Measurements from ENCODE around the gene STK10. TPM values are rescaled to one million over a fixed set of nuclear protein-coding genes. Genes with fewer than 3 reads are reported as not detected.

STK10 gene
- total RNA-seq, 1 donor from 2014 or later = 105 TPM

DNA sequence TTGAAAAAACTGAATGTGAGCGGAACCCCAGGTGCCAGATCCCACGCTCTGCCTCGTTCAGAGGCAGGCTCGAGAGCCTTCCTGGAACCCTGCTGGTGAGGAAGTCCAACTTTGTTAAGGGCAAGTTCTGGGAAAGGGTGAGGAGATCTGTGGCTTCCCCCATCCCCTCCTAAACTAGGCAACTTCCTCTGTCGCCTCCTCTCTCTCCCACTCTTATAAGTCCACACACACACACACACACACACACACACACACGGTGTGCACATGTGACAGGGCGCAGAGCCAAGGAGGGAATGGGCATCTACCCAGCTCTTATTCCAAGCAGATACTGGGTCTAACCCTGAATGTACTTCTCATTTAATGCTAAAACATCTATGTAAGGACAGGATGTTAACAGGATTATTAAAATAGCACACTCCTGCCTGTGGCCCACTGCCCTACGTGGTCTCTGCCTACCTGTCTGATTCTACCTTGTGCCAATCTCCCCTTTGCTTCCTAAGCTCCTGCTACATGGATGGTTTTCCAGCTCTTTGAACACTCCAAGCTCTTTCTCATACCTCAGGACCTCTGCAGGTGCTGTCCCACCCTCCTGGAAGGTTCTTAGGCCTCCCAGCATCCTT, 109.2 kb downstream of the STK10 start:
- DNase-seq (ENCODE audit: low spot score) = no peak
- H3K9me3 Mint-ChIP-seq = no peaks in the 10 kb centered on the region
- no peak overlapping the region for H3K4me3 Mint-ChIP-seq (ENCODE audit: low read depth)
- peaks cover 81% of the 10 kb centered on the region for H3K36me3 Mint-ChIP-seq (ENCODE audit: low read depth)
- no peaks in the 10 kb centered on the region for H3K27me3 Mint-ChIP-seq (ENCODE audit: low read depth)
- peak overlapping the region; percentile 73 for H3K27ac Mint-ChIP-seq
- peaks cover 13% of the 10 kb centered on the region for H3K4me1 Mint-ChIP-seq (ENCODE audit: low read depth)
- intact Hi-C loops (cut with micrococcal nuclease) = no loop called here

GRCh38 chr5:172077664-172078425, 110.2 kb downstream of the STK10 start:
- no peak for DNase-seq (ENCODE audit: low spot score)
- Mint-ChIP-seq H3K9me3 (no peaks in the 10 kb centered on the region), H3K4me1 (ENCODE audit: low read depth) (peaks cover 13% of the 10 kb centered on the region), H3K36me3 (ENCODE audit: low read depth) (peaks cover 78% of the 10 kb centered on the region), H3K27ac (no peak overlapping the region), H3K4me3 (ENCODE audit: low read depth) (no peak overlapping the region), H3K27me3 (ENCODE audit: low read depth) (no peaks in the 10 kb centered on the region)
- intact Hi-C loops (cut with micrococcal nuclease) = no loop called here

DNA sequence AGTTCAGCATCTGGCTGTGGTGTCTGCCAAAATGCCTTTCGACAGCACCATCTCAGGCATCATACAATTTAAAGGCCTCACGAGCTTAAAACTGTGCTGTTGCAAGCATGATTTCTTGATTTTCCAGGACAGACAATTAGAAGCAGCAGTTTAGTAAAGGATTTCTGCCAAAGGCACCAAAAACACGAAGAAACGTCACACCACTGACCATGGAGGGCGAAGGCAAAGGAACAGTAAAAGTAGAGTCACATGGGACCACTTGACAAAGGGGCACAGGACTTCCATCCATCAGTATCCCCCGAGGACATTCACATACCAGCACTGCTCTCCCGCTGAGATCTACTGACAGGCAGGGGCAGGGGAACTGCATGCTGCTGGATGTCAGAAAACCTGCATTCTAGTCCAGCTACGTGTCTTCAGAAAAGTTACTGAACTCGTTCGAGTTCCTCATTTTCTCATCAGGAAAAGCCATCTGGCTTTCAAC, 111.2 kb downstream of the STK10 start:
- no peaks in the 10 kb centered on the region for H3K9me3 Mint-ChIP-seq
- H3K27ac Mint-ChIP-seq = peak overlapping the region; percentile 17
- no peaks in the 10 kb centered on the region for H3K27me3 Mint-ChIP-seq (ENCODE audit: low read depth)
- H3K36me3 Mint-ChIP-seq (ENCODE audit: low read depth) = peaks cover 74% of the 10 kb centered on the region
- intact Hi-C loops (cut with micrococcal nuclease) = no loop called here
- peaks cover 18% of the 10 kb centered on the region for H3K4me1 Mint-ChIP-seq (ENCODE audit: low read depth)
- DNase-seq (ENCODE audit: low spot score) = no peak
- no peak overlapping the region for H3K4me3 Mint-ChIP-seq (ENCODE audit: low read depth)

- intact Hi-C loops (cut with micrococcal nuclease) = no loop called here
- H3K27me3 Mint-ChIP-seq (ENCODE audit: low read depth) = no peaks in the 10 kb centered on the region
- H3K4me3 Mint-ChIP-seq (ENCODE audit: low read depth) = no peak overlapping the region
- H3K36me3 Mint-ChIP-seq (ENCODE audit: low read depth) = peaks cover 72% of the 10 kb centered on the region
- no peak for DNase-seq (ENCODE audit: low spot score)
- peaks cover 25% of the 10 kb centered on the region for H3K4me1 Mint-ChIP-seq (ENCODE audit: low read depth)
- no peaks in the 10 kb centered on the region for H3K9me3 Mint-ChIP-seq
- H3K27ac Mint-ChIP-seq = no peak overlapping the region
Measured at GRCh38 chr5:172075656-172076055, 112.4 kb downstream of the STK10 start.

- Mint-ChIP-seq H3K4me1 (ENCODE audit: low read depth) (peaks cover 26% of the 10 kb centered on the region), H3K9me3 (no peaks in the 10 kb centered on the region), H3K4me3 (ENCODE audit: low read depth) (no peak overlapping the region), H3K27me3 (ENCODE audit: low read depth) (no peaks in the 10 kb centered on the region), H3K36me3 (ENCODE audit: low read depth) (peaks cover 68% of the 10 kb centered on the region), H3K27ac (no peak overlapping the region)
- DNase-seq (ENCODE audit: low spot score) = no peak
- intact Hi-C loops (cut with micrococcal nuclease) = no loop called here
Measured at GRCh38 chr5:172074896-172075295, 113.1 kb downstream of the STK10 start.

DNA sequence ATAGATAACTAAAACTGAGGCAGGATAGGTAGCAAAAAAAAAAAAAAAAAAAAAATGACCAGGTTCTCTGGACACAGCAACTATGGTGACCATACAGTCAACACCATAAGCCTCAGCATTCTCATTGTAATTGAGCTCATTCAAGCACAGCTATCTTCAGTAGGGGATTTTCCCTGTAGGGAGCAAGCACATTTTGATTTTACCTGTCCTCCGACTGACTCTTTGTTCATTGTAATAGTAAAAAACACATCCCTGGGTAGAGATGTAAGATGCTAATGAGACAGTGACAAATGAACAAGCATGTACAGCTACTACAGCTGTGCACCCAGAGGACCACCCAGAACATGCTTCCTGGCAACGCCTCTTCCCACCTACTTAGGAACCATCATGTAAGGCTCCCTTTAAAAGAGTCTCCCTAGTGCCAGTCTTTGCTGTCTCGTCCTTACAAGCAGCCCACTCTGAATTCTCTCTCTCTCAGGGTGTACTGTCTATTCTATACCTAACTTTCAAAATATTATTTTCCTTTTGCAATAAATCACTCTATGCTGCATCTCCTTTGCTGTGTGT, 116.6 kb downstream of the STK10 start:
- Mint-ChIP-seq H3K4me3 (ENCODE audit: low read depth) (no peak overlapping the region), H3K4me1 (ENCODE audit: low read depth) (peaks cover 38% of the 10 kb centered on the region), H3K36me3 (ENCODE audit: low read depth) (peaks cover 63% of the 10 kb centered on the region), H3K9me3 (no peaks in the 10 kb centered on the region), H3K27ac (no peak overlapping the region), H3K27me3 (ENCODE audit: low read depth) (no peaks in the 10 kb centered on the region)
- DNase-seq (ENCODE audit: low spot score) = no peak
- intact Hi-C loops (cut with micrococcal nuclease) = no loop called here

DNA sequence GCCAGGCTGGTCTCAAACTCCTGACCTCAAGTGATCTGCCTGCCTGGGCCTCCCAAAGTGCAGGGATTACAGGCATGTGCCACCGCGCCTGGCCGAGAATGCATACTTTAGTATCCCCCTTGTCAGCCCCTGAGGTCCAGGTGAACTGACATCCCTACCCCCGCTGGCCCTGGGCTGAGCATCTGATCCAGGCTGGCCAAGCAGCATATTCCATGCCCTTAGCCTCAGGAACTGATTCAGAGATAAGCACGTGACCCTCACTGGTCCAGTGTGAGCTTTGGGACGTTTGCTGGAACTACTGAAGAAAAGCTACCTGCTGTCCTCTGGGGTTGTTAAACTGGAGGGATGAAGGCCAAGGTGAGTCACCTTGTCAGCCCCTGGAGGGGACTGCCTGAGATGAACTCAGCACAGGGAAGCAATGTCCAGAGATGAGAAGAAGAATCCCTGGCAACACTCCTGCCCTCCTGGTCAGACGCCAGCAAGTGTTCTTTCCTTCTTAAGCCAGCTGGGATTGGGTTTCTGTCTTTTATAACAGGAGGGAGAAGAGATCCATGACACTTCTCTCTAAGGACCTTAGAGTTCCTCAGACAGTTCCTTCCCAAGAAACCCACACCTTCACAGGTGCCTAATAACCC, 122.5 kb downstream of the STK10 start:
- no peaks in the 10 kb centered on the region for H3K27me3 Mint-ChIP-seq (ENCODE audit: low read depth)
- H3K4me1 Mint-ChIP-seq (ENCODE audit: low read depth) = peaks cover 34% of the 10 kb centered on the region
- no peaks in the 10 kb centered on the region for H3K9me3 Mint-ChIP-seq
- intact Hi-C loops (cut with micrococcal nuclease) = loop anchor here (2.0 to 5.0 kb wide), 3 partner anchors 47 to 123 kb away; partner anchors contain the start of gene STK10
- peaks cover 83% of the 10 kb centered on the region for H3K36me3 Mint-ChIP-seq (ENCODE audit: low read depth)
- H3K4me3 Mint-ChIP-seq (ENCODE audit: low read depth) = peak overlapping the region; percentile 37
- peak overlapping the region; percentile 38 for H3K27ac Mint-ChIP-seq
- DNase-seq (ENCODE audit: low spot score) = no peak

DNA sequence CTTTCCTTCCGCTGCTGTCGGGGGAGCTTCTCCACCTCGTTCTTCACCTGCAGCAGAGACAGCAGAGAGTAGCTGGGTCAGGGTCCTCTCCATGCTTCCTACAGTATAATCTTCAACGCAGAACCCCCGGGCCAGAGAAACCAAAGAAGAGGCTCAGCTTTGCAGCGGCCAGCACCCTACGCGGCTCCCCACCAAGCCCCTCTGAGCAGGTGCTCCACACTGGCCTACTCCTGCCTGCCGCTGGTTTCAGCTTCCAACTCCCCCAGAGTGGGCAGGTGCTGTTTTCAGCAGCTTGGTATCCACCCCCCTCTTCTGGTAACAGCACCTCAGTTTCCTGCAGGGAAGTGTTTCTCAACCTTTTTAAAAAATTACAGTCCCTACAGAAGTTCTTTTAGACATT, 123.3 kb downstream of the STK10 start:
- Mint-ChIP-seq H3K27me3 (ENCODE audit: low read depth) (no peaks in the 10 kb centered on the region), H3K4me1 (ENCODE audit: low read depth) (peaks cover 30% of the 10 kb centered on the region), H3K4me3 (ENCODE audit: low read depth) (no peak overlapping the region), H3K27ac (no peak overlapping the region), H3K9me3 (no peaks in the 10 kb centered on the region), H3K36me3 (ENCODE audit: low read depth) (peaks cover 87% of the 10 kb centered on the region)
- DNase-seq (ENCODE audit: low spot score) = no peak
- intact Hi-C loops (cut with micrococcal nuclease) = loop anchor here (5.0 kb wide), 1 partner anchor 107 kb away; no protein-coding TSS in a partner anchor

- Mint-ChIP-seq H3K36me3 (ENCODE audit: low read depth) (peaks cover 88% of the 10 kb centered on the region), H3K27me3 (ENCODE audit: low read depth) (no peaks in the 10 kb centered on the region), H3K9me3 (no peaks in the 10 kb centered on the region), H3K27ac (peak overlapping the region; percentile 26), H3K4me1 (ENCODE audit: low read depth) (peaks cover 28% of the 10 kb centered on the region), H3K4me3 (ENCODE audit: low read depth) (no peak overlapping the region)
- intact Hi-C loops (cut with micrococcal nuclease) = no loop called here
- DNase-seq (ENCODE audit: low spot score) = no peak
Measured at GRCh38 chr5:172064358-172064757, 123.7 kb downstream of the STK10 start.

DNA sequence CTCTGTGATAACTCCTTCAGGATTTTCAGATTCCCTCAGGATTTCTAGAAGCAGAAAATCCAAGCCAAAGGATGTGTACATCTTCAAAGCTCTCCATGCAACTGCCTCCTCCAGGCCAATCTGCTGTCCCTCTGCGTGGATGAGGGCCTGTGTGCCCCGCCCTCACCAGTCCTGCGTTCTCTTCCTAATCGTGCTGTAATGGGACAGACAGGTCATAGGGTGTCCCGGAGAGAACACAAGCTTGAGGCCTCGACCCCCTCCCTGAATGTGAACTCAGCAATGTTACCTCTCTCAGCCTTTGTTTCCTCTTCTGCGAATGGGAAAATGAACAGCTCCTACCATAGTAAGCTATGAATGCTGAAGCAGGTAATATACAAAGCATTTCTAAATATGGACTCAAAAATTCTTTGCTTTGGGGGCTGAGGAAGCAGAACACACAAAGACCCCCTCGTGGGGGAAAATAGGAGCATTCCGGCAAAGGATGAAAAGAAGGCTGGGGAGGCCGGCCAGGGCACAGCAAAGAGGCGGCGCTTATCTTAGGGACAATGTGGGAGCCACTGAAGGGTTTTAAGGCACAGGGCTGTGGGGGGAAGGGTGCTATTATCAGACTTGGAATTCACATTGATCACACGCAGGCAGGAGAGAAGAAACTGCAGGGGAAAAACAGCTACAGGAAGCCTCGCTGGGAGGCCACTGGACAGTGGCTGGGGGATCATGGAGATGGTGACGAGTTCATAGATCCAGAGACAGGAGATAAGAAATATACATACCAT, 124.4 kb downstream of the STK10 start:
- Mint-ChIP-seq H3K27ac (peak overlapping the region; percentile 26), H3K9me3 (no peaks in the 10 kb centered on the region), H3K27me3 (ENCODE audit: low read depth) (no peaks in the 10 kb centered on the region), H3K36me3 (ENCODE audit: low read depth) (peaks cover 84% of the 10 kb centered on the region), H3K4me1 (ENCODE audit: low read depth) (peaks cover 25% of the 10 kb centered on the region), H3K4me3 (ENCODE audit: low read depth) (no peak overlapping the region)
- no peak for DNase-seq (ENCODE audit: low spot score)
- intact Hi-C loops (cut with micrococcal nuclease) = no loop called here

DNA sequence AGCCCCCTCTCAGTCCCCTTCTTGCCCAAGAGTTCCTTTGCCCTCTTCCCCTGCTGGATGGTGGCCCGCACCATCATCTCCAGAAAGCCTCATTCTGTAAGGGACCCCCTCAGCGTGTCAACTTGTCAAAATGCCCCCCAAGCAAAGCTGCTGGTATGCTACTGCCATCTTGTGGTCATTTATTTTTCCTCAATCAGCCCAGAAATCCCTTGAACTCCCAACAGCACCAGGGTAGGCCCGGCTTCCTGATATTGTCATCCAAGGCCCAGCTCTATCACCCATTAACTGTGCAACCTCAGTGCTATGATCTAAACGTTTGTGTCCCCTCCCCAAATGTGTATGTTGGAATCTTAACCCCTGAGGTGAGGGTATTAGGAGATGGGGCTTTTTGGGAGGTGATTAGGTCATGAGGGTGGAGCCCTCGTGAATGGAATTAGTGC, 128.3 kb downstream of the STK10 start:
- no peak overlapping the region for H3K27ac Mint-ChIP-seq
- intact Hi-C loops (cut with micrococcal nuclease) = no loop called here

DNA sequence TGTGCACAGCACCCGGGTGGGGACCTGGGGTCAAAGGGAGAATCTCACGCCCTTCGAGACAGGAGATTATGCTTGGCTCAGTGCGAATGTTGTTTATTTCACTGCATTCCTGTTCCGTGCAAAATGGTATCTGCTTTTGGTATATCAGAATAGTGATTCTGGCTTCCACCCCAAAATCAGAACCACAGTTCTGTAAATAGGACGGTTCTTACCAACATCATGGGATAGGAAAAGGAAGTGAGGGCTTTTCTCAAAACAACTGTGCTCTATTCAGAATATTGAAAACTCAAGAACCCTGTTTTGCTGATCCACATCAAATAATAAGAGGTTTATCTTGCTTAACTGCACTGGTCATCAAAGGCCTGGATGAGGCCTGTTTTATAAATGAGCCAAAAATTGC, 129.9 kb downstream of the STK10 start:
- H3K27ac Mint-ChIP-seq = no peak overlapping the region
- peaks cover 77% of the 10 kb centered on the region for H3K36me3 Mint-ChIP-seq (ENCODE audit: low read depth)
- H3K4me1 Mint-ChIP-seq (ENCODE audit: low read depth) = no peaks in the 10 kb centered on the region
- DNase-seq (ENCODE audit: low spot score) = no peak
- intact Hi-C loops (cut with micrococcal nuclease) = no loop called here
- no peaks in the 10 kb centered on the region for H3K27me3 Mint-ChIP-seq (ENCODE audit: low read depth)
- no peak overlapping the region for H3K4me3 Mint-ChIP-seq (ENCODE audit: low read depth)
- no peaks in the 10 kb centered on the region for H3K9me3 Mint-ChIP-seq

More for the DNA sequence above, 128.3 kb downstream of the STK10 start:
- DNase-seq (ENCODE audit: low spot score) = no peak
- Mint-ChIP-seq H3K36me3 (ENCODE audit: low read depth) (peaks cover 80% of the 10 kb centered on the region), H3K9me3 (no peaks in the 10 kb centered on the region), H3K4me1 (ENCODE audit: low read depth) (no peaks in the 10 kb centered on the region), H3K4me3 (ENCODE audit: low read depth) (no peak overlapping the region), H3K27me3 (ENCODE audit: low read depth) (no peaks in the 10 kb centered on the region)
